ENCODE measurements around the gene ACAP3. TPM values are rescaled to one million over a fixed set of nuclear protein-coding genes. Genes with fewer than 3 reads are reported as not detected.

ACAP3 gene
- total and polyA plus RNA-seq, 10 donors = 12.6 to 89.7 (median 41.5) TPM

- Histone ChIP-seq H3K27ac (peak overlapping the region; percentile 2 to 93 (median 74)), H3K36me3 (peaks cover 0 to 10% (median 0%) of the 10 kb centered on the region in 6 donors), H3K4me3 (peak overlapping the region; percentile 58 to 91 (median 68)), H3K9me3 (no peaks in the 10 kb centered on the region), H3K27me3 (replicated peaks in 1 of 7) (peaks cover 4 to 24% (median 13%) of the 10 kb centered on the region in 7 donors), H3K4me1 (peaks cover 19 to 69% (median 54%) of the 10 kb centered on the region in 6 donors)
- 0 to 1% (median 1%) methylated on average over 21 to 109 of the region's 109 CpGs for WGBS, 5 donors
- TF ChIP-seq, protein P1, sequence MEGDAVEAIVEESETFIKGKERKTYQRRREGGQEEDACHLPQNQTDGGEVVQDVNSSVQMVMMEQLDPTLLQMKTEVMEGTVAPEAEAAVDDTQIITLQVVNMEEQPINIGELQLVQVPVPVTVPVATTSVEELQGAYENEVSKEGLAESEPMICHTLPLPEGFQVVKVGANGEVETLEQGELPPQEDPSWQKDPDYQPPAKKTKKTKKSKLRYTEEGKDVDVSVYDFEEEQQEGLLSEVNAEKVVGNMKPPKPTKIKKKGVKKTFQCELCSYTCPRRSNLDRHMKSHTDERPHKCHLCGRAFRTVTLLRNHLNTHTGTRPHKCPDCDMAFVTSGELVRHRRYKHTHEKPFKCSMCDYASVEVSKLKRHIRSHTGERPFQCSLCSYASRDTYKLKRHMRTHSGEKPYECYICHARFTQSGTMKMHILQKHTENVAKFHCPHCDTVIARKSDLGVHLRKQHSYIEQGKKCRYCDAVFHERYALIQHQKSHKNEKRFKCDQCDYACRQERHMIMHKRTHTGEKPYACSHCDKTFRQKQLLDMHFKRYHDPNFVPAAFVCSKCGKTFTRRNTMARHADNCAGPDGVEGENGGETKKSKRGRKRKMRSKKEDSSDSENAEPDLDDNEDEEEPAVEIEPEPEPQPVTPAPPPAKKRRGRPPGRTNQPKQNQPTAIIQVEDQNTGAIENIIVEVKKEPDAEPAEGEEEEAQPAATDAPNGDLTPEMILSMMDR (IDR thresholded peaks at IDR 0.05 in 8 of 11, conservative IDR thresholded peaks at IDR 0.05 in 3 of 11) = no peak
- TF ChIP-seq POLR2A (IDR thresholded peaks at IDR 0.05) = no peak
- TF ChIP-seq POLR2AphosphoS5 (IDR thresholded peaks at IDR 0.05) = peak in 2 of 3 donors; percentile 47 to 67
- DNase-seq = peak; percentile 90
- intact Hi-C loops (cut with DNase I; ENCODE audit: low total_unique reads) = no loop called here
Measured at GRCh38 chr1:1348420-1349255, 40.9 kb upstream of the ACAP3 start.

DNA sequence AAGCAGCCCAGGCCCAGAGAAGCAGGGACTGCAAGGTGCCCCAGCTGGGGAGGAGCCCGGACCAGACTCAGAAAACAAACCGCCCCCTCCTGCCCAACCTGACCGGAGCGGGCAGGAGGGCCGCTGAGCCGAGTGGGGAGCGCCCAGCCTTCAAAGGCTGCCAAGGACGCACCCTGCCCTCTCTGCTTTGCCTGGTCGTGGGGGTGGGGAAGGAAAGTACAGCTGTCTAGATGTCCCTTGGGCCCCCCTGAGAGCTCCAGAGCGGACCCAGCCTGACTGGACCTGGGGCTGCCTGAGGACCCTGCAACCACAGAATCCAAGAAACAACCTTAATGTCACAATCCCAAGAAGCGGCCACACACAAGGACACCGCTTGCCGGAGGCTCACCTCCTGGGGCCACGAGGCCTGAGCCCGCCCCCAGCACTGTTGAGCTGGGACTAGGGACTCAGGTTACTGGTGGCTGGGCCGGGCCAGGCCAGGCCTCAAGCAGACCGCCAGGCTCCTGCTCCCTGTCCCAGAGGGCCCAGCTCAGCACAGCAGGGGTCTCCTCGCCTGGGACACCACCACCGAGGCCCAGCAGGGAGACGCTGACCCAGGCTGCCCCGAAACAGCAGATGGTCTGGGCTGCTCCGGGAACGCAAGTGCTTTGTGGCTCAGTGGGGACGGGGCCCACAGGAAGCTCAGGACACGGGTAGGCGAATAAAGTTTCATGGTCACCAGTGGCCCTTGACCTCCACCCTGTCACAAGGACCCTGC is 40.1 kb upstream of the ACAP3 start:
- Histone ChIP-seq H3K4me1 (peaks cover 19 to 61% (median 46%) of the 10 kb centered on the region in 6 donors), H3K9me3 (no peaks in the 10 kb centered on the region), H3K27ac (peak overlapping the region; percentile 2 to 93 (median 74)), H3K4me3 (peak overlapping the region; percentile 58 to 91 (median 68)), H3K36me3 (peaks cover 0 to 3% (median 0%) of the 10 kb centered on the region in 6 donors), H3K27me3 (replicated peaks in 1 of 7) (peaks cover 0 to 16% (median 5%) of the 10 kb centered on the region in 7 donors)
- intact Hi-C loops (cut with DNase I; ENCODE audit: low total_unique reads) = no loop called here
- TF ChIP-seq, protein P1 (IDR thresholded peaks at IDR 0.05 in 8 of 11, conservative IDR thresholded peaks at IDR 0.05 in 3 of 11) = no peak
- TF ChIP-seq POLR2A (IDR thresholded peaks at IDR 0.05) (no peak), POLR2AphosphoS5 (IDR thresholded peaks at IDR 0.05) (no peak)
- 45 to 61% (median 53%) methylated on average over 14 to 26 of the region's 26 CpGs for WGBS, 5 donors
- DNase-seq = no peak

DNA sequence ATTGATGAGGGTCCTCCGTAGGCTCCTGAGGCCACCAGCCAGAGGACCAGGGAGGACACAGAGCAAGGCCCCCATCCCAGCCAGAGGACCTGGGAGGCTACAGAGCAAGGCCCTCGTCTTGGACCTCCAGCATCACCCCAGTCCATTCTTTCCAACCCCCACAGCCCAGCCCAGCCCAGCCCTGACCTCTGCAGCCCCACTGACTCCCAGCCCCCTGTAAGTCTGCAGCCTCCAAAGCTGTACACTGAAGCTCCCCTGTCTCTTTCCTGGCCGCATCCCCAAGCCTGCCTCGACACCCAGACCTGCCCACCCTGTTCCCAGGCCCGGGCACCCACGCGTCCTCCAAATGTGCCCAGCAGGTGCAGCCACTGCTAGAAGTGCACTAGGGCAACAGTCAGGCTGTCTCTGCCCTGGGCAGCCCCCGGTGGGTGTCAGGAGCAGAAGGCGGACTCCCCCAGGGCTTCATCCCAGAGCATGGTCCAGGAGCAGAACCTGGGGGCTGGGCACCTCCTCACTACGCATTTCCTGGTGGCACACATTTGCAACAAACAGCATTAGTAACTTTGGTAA is 39.4 kb upstream of the ACAP3 start:
- Histone ChIP-seq H3K36me3 (peaks cover 0 to 4% (median 0%) of the 10 kb centered on the region in 6 donors), H3K27me3 (replicated peaks in 1 of 7) (peaks cover 0 to 9% (median 0%) of the 10 kb centered on the region in 7 donors), H3K4me3 (peak overlapping the region in 5 of 8 donors; percentile 58 to 91 (median 68)), H3K9me3 (no peaks in the 10 kb centered on the region), H3K27ac (peak overlapping the region in 5 of 8 donors; percentile 69 to 93 (median 84)), H3K4me1 (peaks cover 19 to 54% (median 39%) of the 10 kb centered on the region in 6 donors)
- TF ChIP-seq POLR2AphosphoS5 (IDR thresholded peaks at IDR 0.05) (no peak), POLR2A (IDR thresholded peaks at IDR 0.05) (no peak)
- TF ChIP-seq, protein P1 (IDR thresholded peaks at IDR 0.05 in 8 of 11, conservative IDR thresholded peaks at IDR 0.05 in 3 of 11) = no peak
- DNase-seq = no peak
- intact Hi-C loops (cut with DNase I; ENCODE audit: low total_unique reads) = no loop called here
- 88 to 98% (median 91%) methylated on average over 8 to 10 of the region's 10 CpGs for WGBS, 5 donors
